Suprapubic skin (tissue), 4 donors: Measurements from ENCODE around the gene OR10P1.

ENCODE experiments used
- POLR2A ChIP-seq, 2 donors: fragments of 450-650 bp; IDR thresholded peaks; one replicate each; pipeline ENCODE4 v1.6.1; 2017; ENCODE audit warnings: antibody characterized with exemption in 2 of 2, mild to moderate bottlenecking in 2 of 2, moderate library complexity in 2 of 2
- POLR2AphosphoS5 ChIP-seq, 3 donors: sonication (generic); formaldehyde crosslinking; IDR thresholded peaks; one replicate each; pipeline ENCODE4 v1.6.1; 2017; ENCODE audit warnings: antibody characterized with exemption in 3 of 3
- TF ChIP-seq, protein P1 (sequence below), 2 donors: fragments of 200-600 bp in 1 of 2; fragments of 450-650 bp in 1 of 2; sonication (generic) in 1 of 2; IDR thresholded peaks; one replicate each; pipeline ENCODE4 v1.5.1; 2016 to 2019; ENCODE audit warnings: antibody characterized with exemption in 2 of 2, mild to moderate bottlenecking in 1 of 2, moderate library complexity in 1 of 2

DNA sequence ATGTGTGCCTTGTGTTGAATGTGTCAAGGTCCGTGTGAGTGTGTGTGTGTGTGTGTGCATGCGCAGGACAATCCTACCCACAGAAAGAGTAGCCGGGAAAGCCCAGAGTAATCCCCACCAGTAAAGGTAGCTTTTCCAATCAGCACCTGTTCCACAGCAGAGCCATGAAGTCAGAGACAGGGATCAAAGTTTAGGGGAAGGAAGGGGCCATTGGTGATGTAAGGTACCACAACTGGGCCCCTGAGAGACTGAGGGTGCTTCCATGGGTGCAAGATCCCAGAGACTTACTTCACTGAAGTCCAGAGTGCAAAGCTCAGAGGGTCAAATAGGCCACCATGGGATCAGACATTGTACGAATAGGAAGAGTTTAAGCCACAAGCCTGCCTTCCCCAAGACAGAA lies 20.5 kb downstream of the OR10P1 start:
- TF ChIP-seq POLR2AphosphoS5 (IDR thresholded peaks at IDR 0.05) (no peak), POLR2A (IDR thresholded peaks at IDR 0.05) (no peak)
- TF ChIP-seq, protein P1, sequence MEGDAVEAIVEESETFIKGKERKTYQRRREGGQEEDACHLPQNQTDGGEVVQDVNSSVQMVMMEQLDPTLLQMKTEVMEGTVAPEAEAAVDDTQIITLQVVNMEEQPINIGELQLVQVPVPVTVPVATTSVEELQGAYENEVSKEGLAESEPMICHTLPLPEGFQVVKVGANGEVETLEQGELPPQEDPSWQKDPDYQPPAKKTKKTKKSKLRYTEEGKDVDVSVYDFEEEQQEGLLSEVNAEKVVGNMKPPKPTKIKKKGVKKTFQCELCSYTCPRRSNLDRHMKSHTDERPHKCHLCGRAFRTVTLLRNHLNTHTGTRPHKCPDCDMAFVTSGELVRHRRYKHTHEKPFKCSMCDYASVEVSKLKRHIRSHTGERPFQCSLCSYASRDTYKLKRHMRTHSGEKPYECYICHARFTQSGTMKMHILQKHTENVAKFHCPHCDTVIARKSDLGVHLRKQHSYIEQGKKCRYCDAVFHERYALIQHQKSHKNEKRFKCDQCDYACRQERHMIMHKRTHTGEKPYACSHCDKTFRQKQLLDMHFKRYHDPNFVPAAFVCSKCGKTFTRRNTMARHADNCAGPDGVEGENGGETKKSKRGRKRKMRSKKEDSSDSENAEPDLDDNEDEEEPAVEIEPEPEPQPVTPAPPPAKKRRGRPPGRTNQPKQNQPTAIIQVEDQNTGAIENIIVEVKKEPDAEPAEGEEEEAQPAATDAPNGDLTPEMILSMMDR (IDR thresholded peaks at IDR 0.05): no peak
